HepG2 (cell line): Measurements from ENCODE around the gene RCOR3. TPM values are rescaled to one million over a fixed set of nuclear protein-coding genes. Genes with fewer than 3 reads are reported as not detected.

Experiments used
- MBNL3 ChIP-seq: fragments of 250-450 bp; sonication (Bioruptor Pico); conservative IDR thresholded peaks from 2 replicates; pipeline ENCODE4 v1.8.0; 2022; ENCODE audit warnings: mild to moderate bottlenecking, inconsistent platforms
- MIER2 ChIP-seq: IDR thresholded peaks from 2 replicates; pipeline ENCODE4 v1.6.1; 2016; ENCODE audit warnings: missing biosample characterization, missing genetic modification reagents
- RXRB ChIP-seq: IDR thresholded peaks from 2 replicates; pipeline ENCODE4 v1.6.1; 2016; ENCODE audit warnings: borderline replicate concordance, missing genetic modification reagents, missing compliant biosample characterization
- ZFYVE20 ChIP-seq: sonication (generic); formaldehyde crosslinking; IDR thresholded peaks from 2 replicates; pipeline ENCODE4 v1.8.0; 2023; ENCODE audit warnings: low read depth, mild to moderate bottlenecking, moderate library complexity, missing genetic modification reagents, borderline replicate concordance
- ZNF256 ChIP-seq: sonication (generic); formaldehyde crosslinking; conservative IDR thresholded peaks from 2 replicates; pipeline ENCODE4 v1.4.0; 2020; ENCODE audit warnings: missing genetic modification reagents
- polyA plus RNA-seq, 8 experiments: library from polyadenylated mRNA; depleted of rRNA in 3 of 8; stranded (reverse) in 7 of 8; unstranded in 1 of 8; fragments of >200 nt; fragmentation: Illumina TruSeq in 4 of 8; extraction: Trizol in 4 of 8; gene quantifications; 2 replicates each; pipeline versions ENCODE4 v1.2.1 to v1.2.3, GENCODE V29; 2011 to 2016; ENCODE audit warnings: low read depth in 4 of 8, missing spikeins in 1 of 8, mixed read lengths in 1 of 8; ENCODE audit not compliant: insufficient read depth in 1 of 8
- total RNA-seq, 5 experiments: library from RNA; depleted of rRNA; stranded (reverse); fragments of >200 nt; fragmentation: Illumina TruSeq; extraction: Trizol; gene quantifications; 2 replicates each; pipeline ENCODE4 v1.2.3, GENCODE V29; 2016; ENCODE audit warnings: low read depth in 1 of 5
- TF ChIP-seq, protein P1 (sequence below): sonication (generic); formaldehyde crosslinking; IDR thresholded peaks from 2 replicates; pipeline ENCODE4 v1.5.0; 2020; ENCODE audit warnings: missing genetic modification reagents, mild to moderate bottlenecking, borderline replicate concordance
- TF ChIP-seq, protein P2 (sequence below), 2 experiments: IDR thresholded peaks; 2 replicates each; pipeline ENCODE4 v1.6.1; 2011 to 2012; ENCODE audit warnings: low read length in 2 of 2, borderline replicate concordance in 1 of 2, low read depth in 1 of 2, mild to moderate bottlenecking in 1 of 2, moderate library complexity in 1 of 2
- TF ChIP-seq, protein P3 (sequence below): sonication (generic); formaldehyde crosslinking; IDR thresholded peaks from 2 replicates; pipeline ENCODE4 v1.4.0; 2020; ENCODE audit warnings: mild to moderate bottlenecking, missing genetic modification reagents, borderline replicate concordance
- TF ChIP-seq, protein P4 (sequence below): sonication (generic); formaldehyde crosslinking; IDR thresholded peaks from 2 replicates; pipeline ENCODE4 v1.5.1; 2020; ENCODE audit warnings: missing genetic modification reagents, mild to moderate bottlenecking, borderline replicate concordance

The RCOR3 gene
- total and polyA plus RNA-seq, 2 of the 13 experiments (the other 11 are each of a cell fraction or from before 2014, with no cell fraction given), result 16.8 to 31.6 TPM

DNA sequence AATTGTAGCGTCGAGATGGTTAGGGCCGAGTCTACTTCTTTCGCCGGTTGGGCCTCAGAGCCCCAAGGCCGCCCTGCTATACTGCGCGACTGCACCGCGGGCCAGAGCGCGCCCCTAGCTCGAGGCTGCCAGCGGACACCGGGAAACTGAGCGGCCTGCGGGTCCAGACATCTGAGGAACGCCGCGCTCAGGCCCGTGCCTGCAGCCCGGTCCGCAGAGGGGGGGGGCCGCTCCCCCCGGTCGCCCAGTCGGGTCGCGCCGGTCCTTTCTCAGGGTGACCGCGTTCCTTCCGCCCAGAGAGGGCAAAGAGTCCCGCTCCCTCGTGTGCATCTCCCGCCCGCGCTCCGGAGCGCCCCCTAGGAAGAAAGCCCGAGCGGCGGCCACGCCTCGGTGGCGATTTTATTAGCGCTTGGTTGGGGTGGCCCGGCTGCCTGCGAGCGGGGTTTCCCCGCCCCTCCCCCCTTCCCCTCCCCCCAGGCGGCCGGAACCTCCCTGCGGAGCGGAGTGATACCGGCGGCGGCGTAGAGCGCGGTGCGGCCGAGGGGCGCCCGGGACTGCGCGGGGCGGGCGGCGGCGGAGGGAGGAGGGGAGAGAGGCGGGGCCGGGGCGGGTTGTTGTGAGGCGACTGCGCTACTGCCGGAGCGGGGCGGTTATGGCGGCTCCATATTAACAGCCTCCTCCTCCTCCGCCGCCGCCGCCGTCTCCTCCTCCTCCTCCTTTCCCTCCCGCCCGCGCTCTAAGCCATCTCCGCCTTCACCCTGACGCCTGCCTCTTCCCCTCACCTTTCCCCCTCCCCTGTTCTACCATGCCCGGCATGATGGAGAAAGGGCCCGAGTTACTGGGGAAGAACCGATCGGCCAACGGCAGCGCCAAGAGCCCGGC, at the start of gene RCOR3 (continued):
- TF ChIP-seq, protein P1, sequence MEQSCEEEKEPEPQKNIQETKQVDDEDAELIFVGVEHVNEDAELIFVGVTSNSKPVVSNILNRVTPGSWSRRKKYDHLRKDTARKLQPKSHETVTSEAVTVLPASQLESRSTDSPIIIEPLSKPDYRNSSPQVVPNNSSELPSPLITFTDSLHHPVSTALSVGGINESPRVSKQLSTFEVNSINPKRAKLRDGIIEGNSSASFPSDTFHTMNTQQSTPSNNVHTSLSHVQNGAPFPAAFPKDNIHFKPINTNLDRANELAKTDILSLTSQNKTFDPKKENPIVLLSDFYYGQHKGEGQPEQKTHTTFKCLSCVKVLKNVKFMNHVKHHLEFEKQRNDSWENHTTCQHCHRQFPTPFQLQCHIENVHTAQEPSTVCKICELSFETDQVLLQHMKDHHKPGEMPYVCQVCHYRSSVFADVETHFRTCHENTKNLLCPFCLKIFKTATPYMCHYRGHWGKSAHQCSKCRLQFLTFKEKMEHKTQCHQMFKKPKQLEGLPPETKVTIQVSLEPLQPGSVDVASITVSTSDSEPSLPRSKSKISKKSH (CRISPR knock-in tag), result no peak; the same call in 1 of the 2 replicates
- TF ChIP-seq MBNL3 (CRISPR knock-in tag), result no peak
- TF ChIP-seq MIER2 (CRISPR knock-in tag), result no peak; the same call in 1 of the 2 replicates
- TF ChIP-seq, protein P2, sequence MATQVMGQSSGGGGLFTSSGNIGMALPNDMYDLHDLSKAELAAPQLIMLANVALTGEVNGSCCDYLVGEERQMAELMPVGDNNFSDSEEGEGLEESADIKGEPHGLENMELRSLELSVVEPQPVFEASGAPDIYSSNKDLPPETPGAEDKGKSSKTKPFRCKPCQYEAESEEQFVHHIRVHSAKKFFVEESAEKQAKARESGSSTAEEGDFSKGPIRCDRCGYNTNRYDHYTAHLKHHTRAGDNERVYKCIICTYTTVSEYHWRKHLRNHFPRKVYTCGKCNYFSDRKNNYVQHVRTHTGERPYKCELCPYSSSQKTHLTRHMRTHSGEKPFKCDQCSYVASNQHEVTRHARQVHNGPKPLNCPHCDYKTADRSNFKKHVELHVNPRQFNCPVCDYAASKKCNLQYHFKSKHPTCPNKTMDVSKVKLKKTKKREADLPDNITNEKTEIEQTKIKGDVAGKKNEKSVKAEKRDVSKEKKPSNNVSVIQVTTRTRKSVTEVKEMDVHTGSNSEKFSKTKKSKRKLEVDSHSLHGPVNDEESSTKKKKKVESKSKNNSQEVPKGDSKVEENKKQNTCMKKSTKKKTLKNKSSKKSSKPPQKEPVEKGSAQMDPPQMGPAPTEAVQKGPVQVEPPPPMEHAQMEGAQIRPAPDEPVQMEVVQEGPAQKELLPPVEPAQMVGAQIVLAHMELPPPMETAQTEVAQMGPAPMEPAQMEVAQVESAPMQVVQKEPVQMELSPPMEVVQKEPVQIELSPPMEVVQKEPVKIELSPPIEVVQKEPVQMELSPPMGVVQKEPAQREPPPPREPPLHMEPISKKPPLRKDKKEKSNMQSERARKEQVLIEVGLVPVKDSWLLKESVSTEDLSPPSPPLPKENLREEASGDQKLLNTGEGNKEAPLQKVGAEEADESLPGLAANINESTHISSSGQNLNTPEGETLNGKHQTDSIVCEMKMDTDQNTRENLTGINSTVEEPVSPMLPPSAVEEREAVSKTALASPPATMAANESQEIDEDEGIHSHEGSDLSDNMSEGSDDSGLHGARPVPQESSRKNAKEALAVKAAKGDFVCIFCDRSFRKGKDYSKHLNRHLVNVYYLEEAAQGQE (IDR thresholded peaks at IDR 0.05; ENCODE audit: borderline replicate concordance in 1 of 2, low read depth in 1 of 2, low read length in 2 of 2), result peak in 1 of 2 experiments; percentile 33; a peak in 2 of 4 replicates
- TF ChIP-seq RXRB, result peak; percentile 71
- no peak; the same call in 1 of the 2 replicates for TF ChIP-seq ZNF256 (CRISPR knock-in tag)
- no peak for TF ChIP-seq ZFYVE20 (CRISPR knock-in tag)
- TF ChIP-seq, protein P3, sequence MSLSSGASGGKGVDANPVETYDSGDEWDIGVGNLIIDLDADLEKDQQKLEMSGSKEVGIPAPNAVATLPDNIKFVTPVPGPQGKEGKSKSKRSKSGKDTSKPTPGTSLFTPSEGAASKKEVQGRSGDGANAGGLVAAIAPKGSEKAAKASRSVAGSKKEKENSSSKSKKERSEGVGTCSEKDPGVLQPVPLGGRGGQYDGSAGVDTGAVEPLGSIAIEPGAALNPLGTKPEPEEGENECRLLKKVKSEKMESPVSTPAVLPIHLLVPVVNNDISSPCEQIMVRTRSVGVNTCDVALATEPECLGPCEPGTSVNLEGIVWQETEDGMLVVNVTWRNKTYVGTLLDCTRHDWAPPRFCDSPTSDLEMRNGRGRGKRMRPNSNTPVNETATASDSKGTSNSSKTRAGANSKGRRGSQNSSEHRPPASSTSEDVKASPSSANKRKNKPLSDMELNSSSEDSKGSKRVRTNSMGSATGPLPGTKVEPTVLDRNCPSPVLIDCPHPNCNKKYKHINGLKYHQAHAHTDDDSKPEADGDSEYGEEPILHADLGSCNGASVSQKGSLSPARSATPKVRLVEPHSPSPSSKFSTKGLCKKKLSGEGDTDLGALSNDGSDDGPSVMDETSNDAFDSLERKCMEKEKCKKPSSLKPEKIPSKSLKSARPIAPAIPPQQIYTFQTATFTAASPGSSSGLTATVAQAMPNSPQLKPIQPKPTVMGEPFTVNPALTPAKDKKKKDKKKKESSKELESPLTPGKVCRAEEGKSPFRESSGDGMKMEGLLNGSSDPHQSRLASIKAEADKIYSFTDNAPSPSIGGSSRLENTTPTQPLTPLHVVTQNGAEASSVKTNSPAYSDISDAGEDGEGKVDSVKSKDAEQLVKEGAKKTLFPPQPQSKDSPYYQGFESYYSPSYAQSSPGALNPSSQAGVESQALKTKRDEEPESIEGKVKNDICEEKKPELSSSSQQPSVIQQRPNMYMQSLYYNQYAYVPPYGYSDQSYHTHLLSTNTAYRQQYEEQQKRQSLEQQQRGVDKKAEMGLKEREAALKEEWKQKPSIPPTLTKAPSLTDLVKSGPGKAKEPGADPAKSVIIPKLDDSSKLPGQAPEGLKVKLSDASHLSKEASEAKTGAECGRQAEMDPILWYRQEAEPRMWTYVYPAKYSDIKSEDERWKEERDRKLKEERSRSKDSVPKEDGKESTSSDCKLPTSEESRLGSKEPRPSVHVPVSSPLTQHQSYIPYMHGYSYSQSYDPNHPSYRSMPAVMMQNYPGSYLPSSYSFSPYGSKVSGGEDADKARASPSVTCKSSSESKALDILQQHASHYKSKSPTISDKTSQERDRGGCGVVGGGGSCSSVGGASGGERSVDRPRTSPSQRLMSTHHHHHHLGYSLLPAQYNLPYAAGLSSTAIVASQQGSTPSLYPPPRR (CRISPR knock-in tag), result no peak; the same call in 1 of the 2 replicates
- TF ChIP-seq, protein P4, sequence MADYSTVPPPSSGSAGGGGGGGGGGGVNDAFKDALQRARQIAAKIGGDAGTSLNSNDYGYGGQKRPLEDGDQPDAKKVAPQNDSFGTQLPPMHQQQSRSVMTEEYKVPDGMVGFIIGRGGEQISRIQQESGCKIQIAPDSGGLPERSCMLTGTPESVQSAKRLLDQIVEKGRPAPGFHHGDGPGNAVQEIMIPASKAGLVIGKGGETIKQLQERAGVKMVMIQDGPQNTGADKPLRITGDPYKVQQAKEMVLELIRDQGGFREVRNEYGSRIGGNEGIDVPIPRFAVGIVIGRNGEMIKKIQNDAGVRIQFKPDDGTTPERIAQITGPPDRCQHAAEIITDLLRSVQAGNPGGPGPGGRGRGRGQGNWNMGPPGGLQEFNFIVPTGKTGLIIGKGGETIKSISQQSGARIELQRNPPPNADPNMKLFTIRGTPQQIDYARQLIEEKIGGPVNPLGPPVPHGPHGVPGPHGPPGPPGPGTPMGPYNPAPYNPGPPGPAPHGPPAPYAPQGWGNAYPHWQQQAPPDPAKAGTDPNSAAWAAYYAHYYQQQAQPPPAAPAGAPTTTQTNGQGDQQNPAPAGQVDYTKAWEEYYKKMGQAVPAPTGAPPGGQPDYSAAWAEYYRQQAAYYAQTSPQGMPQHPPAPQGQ (CRISPR knock-in tag), result no peak
